ENCODE measurements around the gene RAB1A.

RAB1A gene

GRCh38 chr2:65120990-65121693 lies 8.8 kb downstream of the RAB1A start:
- no peak overlapping the region for H3K4me2 ChIP-seq (ENCODE audit: low read length)
- no peak overlapping the region for H3K4me3 ChIP-seq (ENCODE audit: low read length)
- H3K9me2 ChIP-seq (replicated peaks; ENCODE audit: control insufficient read depth, low read length) = no peaks in the 10 kb centered on the region
- H3K27me3 ChIP-seq (ENCODE audit: control insufficient read depth, low read length) = no peaks in the 10 kb centered on the region
- H3K36me3 ChIP-seq (ENCODE audit: control insufficient read depth, low read length) = peaks cover 4% of the 10 kb centered on the region; the same call in 1 of the 2 replicates
- H3K27ac ChIP-seq (ENCODE audit: low read depth, low read length) = no peak overlapping the region
- H3K79me2 ChIP-seq (ENCODE audit: control insufficient read depth, low read length) = peaks cover 100% of the 10 kb centered on the region
- H3F3A ChIP-seq (ENCODE audit: control insufficient read depth, insufficient read depth) = peaks cover 6% of the 10 kb centered on the region; the same call in 1 of the 2 replicates
- peaks cover 15% of the 10 kb centered on the region for H4K20me1 ChIP-seq (ENCODE audit: control insufficient read depth, insufficient read depth, low read depth, low read length)
- H3K9me3 ChIP-seq (ENCODE audit: control insufficient read depth, insufficient read depth, low read length) = no peaks in the 10 kb centered on the region
- TF ChIP-seq CTCF (IDR thresholded peaks at IDR 0.05; ENCODE audit: low read depth, low read length, poor library complexity, severe bottlenecking) (no peak), EZH2phosphoT487 (IDR thresholded peaks at IDR 0.05; ENCODE audit: borderline replicate concordance, low read length) (no peak)
- H3K4me1 ChIP-seq (ENCODE audit: control insufficient read depth, low read length) = peaks cover 50% of the 10 kb centered on the region

- Histone ChIP-seq H3K4me3 (ENCODE audit: low read length) (no peak overlapping the region), H4K20me1 (ENCODE audit: control insufficient read depth, insufficient read depth, low read depth, low read length) (peaks cover 18% of the 10 kb centered on the region), H3K79me2 (ENCODE audit: control insufficient read depth, low read length) (peaks cover 100% of the 10 kb centered on the region)
These were observed 13.3 kb downstream of the RAB1A start for GRCh38 chr2:65116645-65117044.

GRCh38 chr2:65114921-65115320 lies 15.0 kb downstream of the RAB1A start:
- Histone ChIP-seq H3K4me1 (ENCODE audit: control insufficient read depth, low read length) (peaks cover 71% of the 10 kb centered on the region), H3K4me2 (ENCODE audit: low read length) (no peak overlapping the region), H3K4me3 (ENCODE audit: low read length) (no peak overlapping the region), H3K9me2 (replicated peaks; ENCODE audit: control insufficient read depth, low read length) (no peaks in the 10 kb centered on the region), H3K27ac (ENCODE audit: low read depth, low read length) (no peak overlapping the region), H3K9me3 (ENCODE audit: control insufficient read depth, insufficient read depth, low read length) (no peaks in the 10 kb centered on the region), H3F3A (ENCODE audit: control insufficient read depth, insufficient read depth) (peaks cover 9% of the 10 kb centered on the region; the same call in 1 of the 2 replicates), H3K36me3 (ENCODE audit: control insufficient read depth, low read length) (peaks cover 8% of the 10 kb centered on the region; the same call in 1 of the 2 replicates), H3K27me3 (ENCODE audit: control insufficient read depth, low read length) (no peaks in the 10 kb centered on the region), H3K79me2 (ENCODE audit: control insufficient read depth, low read length) (peaks cover 100% of the 10 kb centered on the region), H4K20me1 (ENCODE audit: control insufficient read depth, insufficient read depth, low read depth, low read length) (peaks cover 14% of the 10 kb centered on the region)
- TF ChIP-seq CTCF (IDR thresholded peaks at IDR 0.05; ENCODE audit: low read depth, low read length, poor library complexity, severe bottlenecking) (no peak), EZH2phosphoT487 (IDR thresholded peaks at IDR 0.05; ENCODE audit: borderline replicate concordance, low read length) (no peak)

More at GRCh38 chr2:65116645-65117044, 13.3 kb downstream of the RAB1A start:
- peaks cover 4% of the 10 kb centered on the region; the same call in 1 of the 2 replicates for H3K36me3 ChIP-seq (ENCODE audit: control insufficient read depth, low read length)
- H3K27ac ChIP-seq (ENCODE audit: low read depth, low read length) = no peak overlapping the region
- H3K9me3 ChIP-seq (ENCODE audit: control insufficient read depth, insufficient read depth, low read length) = no peaks in the 10 kb centered on the region
- peak; percentile 11 for TF ChIP-seq CTCF (IDR thresholded peaks at IDR 0.05; ENCODE audit: low read depth, low read length, poor library complexity, severe bottlenecking)
- TF ChIP-seq EZH2phosphoT487 (IDR thresholded peaks at IDR 0.05; ENCODE audit: borderline replicate concordance, low read length) = no peak
- H3F3A ChIP-seq (ENCODE audit: control insufficient read depth, insufficient read depth) = peaks cover 9% of the 10 kb centered on the region; the same call in 1 of the 2 replicates
- H3K9me2 ChIP-seq (replicated peaks; ENCODE audit: control insufficient read depth, low read length) = no peaks in the 10 kb centered on the region
- no peak overlapping the region for H3K4me2 ChIP-seq (ENCODE audit: low read length)
- no peaks in the 10 kb centered on the region for H3K27me3 ChIP-seq (ENCODE audit: control insufficient read depth, low read length)
- H3K4me1 ChIP-seq (ENCODE audit: control insufficient read depth, low read length) = peaks cover 63% of the 10 kb centered on the region

Measured in DOHH2 (cell line).